Lower leg skin (tissue), 4 donors: ENCODE measurements around the gene BCAS1. TPM values are rescaled to one million over a fixed set of nuclear protein-coding genes. Genes with fewer than 3 reads are reported as not detected.
A peak's percentile ranks its signal among the peaks of the same experiment; 100 is the strongest.

Source experiments
- DNase-seq, 2 donors: peaks; one replicate each; pipeline ENCODE4 v3.0.0-alpha.2; 2019; ENCODE audit warnings: low spot score in 2 of 2
- H3K4me3 ChIP-seq: fragments of 200-600 bp; sonication (generic); 2 replicates; pipeline ENCODE4 v1.5.1; 2017; ENCODE audit warnings: mild to moderate bottlenecking, low read depth; ENCODE audit not compliant: poor library complexity, severe bottlenecking
- POLR2A ChIP-seq, 2 donors: fragments of 450-650 bp; IDR thresholded peaks; one replicate each; pipeline ENCODE4 v1.6.1; 2016 to 2017; ENCODE audit warnings: antibody characterized with exemption in 2 of 2, mild to moderate bottlenecking in 1 of 2, moderate library complexity in 1 of 2
- WGBS, 2 donors: methylation state at CpG; one replicate each; pipeline ENCODE4 v1.1.5; 2018; 5-methylcytosine and 5-hydroxymethylcytosine counted together
- intact Hi-C: fragments of 100-400 bp; cut with DNase I; formaldehyde crosslinking; loops from one replicate; pipeline ENCODE4 v1.15.0; 2023; ENCODE audit warnings: low total_unique reads
- total RNA-seq, 4 donors: library from RNA; depleted of rRNA; stranded (reverse); fragments of >200 nt; gene quantifications; one replicate each; pipeline ENCODE4 v1.1.0, GENCODE V29; 2016
- TF ChIP-seq, protein P1 (sequence below), 3 donors: fragments of 450-650 bp; IDR thresholded peaks; one replicate each; pipeline ENCODE4 v1.5.1; 2016; ENCODE audit warnings: antibody characterized with exemption in 3 of 3, mild to moderate bottlenecking in 3 of 3, moderate library complexity in 2 of 3

BCAS1 gene
- total RNA-seq, 4 donors from 2014 or later = 1.7 to 3.7 (median 2.1) TPM

DNA sequence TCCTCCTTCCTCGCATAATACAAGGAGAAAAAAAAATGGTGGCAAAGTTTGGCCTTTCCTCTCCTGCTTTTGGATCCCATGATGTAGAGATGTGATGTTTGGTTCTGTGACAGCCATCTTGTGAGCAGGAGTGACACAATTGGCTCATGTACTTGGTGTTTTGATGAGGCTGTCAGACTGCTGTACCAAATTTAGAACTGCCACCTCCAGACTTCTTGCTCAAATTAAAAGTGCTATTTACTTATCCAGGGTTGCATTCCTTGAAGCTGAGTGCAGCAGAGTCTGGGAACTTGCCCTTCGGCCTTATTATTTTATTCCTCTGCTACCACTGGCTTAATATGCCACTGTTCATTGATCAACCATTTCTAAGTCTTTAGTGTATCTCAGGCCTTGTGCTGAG, 21.9 kb downstream of the BCAS1 start:
- H3K4me3 ChIP-seq = no peak overlapping the region
- WGBS, 2 donors = 61 to 74% methylated on average over 2 of the region's 2 CpGs
- intact Hi-C loops = no loop called here
- TF ChIP-seq, protein P1, sequence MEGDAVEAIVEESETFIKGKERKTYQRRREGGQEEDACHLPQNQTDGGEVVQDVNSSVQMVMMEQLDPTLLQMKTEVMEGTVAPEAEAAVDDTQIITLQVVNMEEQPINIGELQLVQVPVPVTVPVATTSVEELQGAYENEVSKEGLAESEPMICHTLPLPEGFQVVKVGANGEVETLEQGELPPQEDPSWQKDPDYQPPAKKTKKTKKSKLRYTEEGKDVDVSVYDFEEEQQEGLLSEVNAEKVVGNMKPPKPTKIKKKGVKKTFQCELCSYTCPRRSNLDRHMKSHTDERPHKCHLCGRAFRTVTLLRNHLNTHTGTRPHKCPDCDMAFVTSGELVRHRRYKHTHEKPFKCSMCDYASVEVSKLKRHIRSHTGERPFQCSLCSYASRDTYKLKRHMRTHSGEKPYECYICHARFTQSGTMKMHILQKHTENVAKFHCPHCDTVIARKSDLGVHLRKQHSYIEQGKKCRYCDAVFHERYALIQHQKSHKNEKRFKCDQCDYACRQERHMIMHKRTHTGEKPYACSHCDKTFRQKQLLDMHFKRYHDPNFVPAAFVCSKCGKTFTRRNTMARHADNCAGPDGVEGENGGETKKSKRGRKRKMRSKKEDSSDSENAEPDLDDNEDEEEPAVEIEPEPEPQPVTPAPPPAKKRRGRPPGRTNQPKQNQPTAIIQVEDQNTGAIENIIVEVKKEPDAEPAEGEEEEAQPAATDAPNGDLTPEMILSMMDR (IDR thresholded peaks at IDR 0.05) = no peak
- no peak for TF ChIP-seq POLR2A (IDR thresholded peaks at IDR 0.05)
- DNase-seq = no peak

DNA sequence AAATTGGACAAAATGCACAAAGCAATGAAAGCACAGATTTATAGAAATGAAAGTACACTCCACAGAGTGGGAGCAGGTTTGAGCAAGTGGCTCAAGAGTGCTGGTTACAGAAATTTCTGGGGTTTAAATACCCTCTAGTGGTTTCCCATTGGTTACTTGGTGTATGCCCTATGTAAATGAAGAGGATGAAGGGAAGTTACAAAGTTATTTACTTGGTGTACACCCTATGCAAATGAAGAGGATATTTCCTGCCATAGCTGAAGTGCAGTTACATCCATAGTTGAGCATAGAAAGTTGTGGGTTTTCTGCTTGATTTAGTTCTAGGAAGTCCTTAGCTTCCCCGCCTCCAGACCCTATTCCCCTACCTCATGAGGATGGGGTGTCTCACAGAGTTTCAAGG, 22.7 kb downstream of the BCAS1 start:
- no peak for DNase-seq
- intact Hi-C loops = no loop called here
- H3K4me3 ChIP-seq = no peak overlapping the region
- WGBS, 2 donors = 92 to 95% methylated on average over 1 of the region's 1 CpG
- TF ChIP-seq, protein P1 (IDR thresholded peaks at IDR 0.05) = no peak
- TF ChIP-seq POLR2A (IDR thresholded peaks at IDR 0.05) = no peak

DNA sequence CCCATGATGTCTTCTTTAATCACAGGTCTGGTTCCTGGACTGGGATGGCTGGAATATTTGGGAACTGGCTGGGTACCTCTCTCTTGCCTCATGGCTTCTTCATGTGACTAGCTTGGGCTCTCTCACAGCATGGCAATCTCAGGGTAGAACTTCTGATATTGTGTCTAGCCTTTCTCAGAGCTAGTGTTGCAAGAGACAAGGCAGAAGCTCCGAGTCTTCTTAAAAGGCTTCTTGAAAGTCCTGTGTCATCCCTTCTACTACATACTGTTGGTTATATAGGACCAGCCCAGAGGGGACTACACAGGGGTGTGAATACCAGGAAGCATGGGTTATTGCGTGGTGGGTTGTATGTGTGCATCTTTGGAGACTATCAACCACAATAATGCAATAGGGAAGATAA, 23.3 kb downstream of the BCAS1 start:
- intact Hi-C loops = no loop called here
- WGBS, 2 donors = 95 to 100% methylated on average over 2 of the region's 2 CpGs
- DNase-seq = no peak
- no peak for TF ChIP-seq POLR2A (IDR thresholded peaks at IDR 0.05)
- TF ChIP-seq, protein P1 (IDR thresholded peaks at IDR 0.05) = no peak
- no peak overlapping the region for H3K4me3 ChIP-seq

DNA sequence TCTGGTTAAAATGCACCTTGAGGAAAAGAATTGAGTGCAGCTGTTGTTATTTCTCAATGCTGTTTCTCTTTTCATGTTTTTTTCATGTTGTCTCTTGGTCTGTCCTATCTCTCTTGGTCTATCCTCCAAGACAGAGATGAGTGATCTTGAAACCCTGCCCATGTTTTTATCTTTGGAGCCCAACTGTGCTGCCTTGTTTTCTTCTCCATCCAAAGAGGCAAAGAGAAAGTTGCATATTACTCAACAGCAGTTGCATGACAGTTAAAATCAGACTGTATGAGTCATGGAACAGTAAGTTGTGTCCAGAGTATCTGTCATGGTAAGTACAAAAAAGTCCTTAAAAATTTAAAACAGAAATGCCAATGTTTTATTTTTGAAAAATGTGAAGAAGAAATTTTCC, 26.2 kb downstream of the BCAS1 start:
- no peak overlapping the region for H3K4me3 ChIP-seq
- intact Hi-C loops = no loop called here
- peak in 1 of 2 donors; percentile 57 for DNase-seq
- TF ChIP-seq, protein P1 (IDR thresholded peaks at IDR 0.05) = no peak
- no peak for TF ChIP-seq POLR2A (IDR thresholded peaks at IDR 0.05)

DNA sequence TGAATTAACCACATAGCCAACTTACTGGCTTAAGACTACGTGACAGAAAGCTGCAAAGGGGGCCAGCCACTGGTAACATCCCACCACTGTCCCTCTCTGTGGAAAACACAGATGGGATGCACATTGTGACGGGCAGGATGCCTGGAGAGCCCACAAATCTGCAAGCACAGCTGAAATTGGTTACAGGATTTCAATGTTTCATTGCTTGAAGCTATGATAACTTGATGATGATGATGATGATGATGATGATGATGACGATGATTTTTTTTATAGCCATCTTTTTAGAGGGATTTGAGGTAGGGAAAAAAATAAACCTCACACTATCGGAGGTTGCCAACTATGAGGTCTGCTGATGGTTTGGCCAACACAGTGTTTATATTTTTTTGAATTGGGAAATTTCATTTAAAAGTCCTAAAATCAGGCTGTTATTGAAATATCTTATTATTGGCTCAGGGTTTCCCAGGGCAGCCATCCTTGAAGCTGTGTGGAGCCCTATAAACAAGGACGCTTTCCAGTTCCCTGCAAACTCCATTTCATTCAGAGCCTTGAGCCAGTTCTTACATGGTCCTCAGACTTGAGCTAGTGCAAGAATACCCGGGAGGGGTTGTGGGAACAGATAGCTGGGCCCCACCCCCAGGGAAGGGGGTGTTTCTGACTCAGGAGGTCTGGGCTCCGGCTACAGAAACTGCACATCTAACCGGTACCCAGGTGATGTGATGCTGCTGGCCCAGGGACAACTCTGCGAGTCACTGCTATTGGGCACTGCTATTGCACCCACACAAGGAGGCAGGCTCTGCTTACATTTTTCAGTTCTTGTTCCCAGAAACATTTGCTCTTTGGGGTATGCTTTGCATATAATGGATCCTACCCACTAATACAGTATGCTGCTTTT, 27.1 kb downstream of the BCAS1 start:
- no peak for DNase-seq
- intact Hi-C loops = no loop called here
- no peak for TF ChIP-seq POLR2A (IDR thresholded peaks at IDR 0.05)
- TF ChIP-seq, protein P1 (IDR thresholded peaks at IDR 0.05) = no peak
- WGBS, 2 donors = 45 to 47% methylated on average over 9 of the region's 9 CpGs
- no peak overlapping the region for H3K4me3 ChIP-seq
